ENCODE results near the gene UQCRH. TPM values are rescaled to one million over a fixed set of nuclear protein-coding genes. Genes with fewer than 3 reads are reported as not detected.
"Not testable (repeated sequence)": the region's sequence is repeated elsewhere in the genome, so short reads cannot be mapped to it uniquely, and the experiment has no call there.

UQCRH gene
- total RNA-seq, 1 experiment from 2014 or later: 508 TPM

- no peak overlapping the region for H3K27ac ChIP-seq (ENCODE audit: insufficient read length, low read depth, low read length)
- no peak for TF ChIP-seq CTCF (conservative IDR thresholded peaks at IDR 0.05)
- no peaks in the 10 kb centered on the region for H3K79me2 ChIP-seq (ENCODE audit: insufficient read depth, low read length)
- no peak overlapping the region for H4K91ac ChIP-seq (ENCODE audit: insufficient read length, low read depth, low read length)
- H3K36me3 Mint-ChIP-seq (ENCODE audit: insufficient read depth in 1 of 3, low read depth in 3 of 3): peaks cover 25 to 74% (median 68%) of the 10 kb centered on the region in 3 experiments; a peak in 6 of 7 replicates
- H3K27me3 Mint-ChIP-seq (ENCODE audit: low read depth): no peaks in the 10 kb centered on the region
- H3K4me3 Mint-ChIP-seq: no peak overlapping the region; a peak in 1 of 5 replicates
- H3K4me2 ChIP-seq (ENCODE audit: insufficient read depth, insufficient read length, low read length): no peak overlapping the region
- no peak overlapping the region for H2BK120ac ChIP-seq (ENCODE audit: low read depth, low read length, poor library complexity, severe bottlenecking)
- no peak for DNase-seq
- no peak overlapping the region for H3K9ac ChIP-seq (ENCODE audit: extremely low read depth, insufficient read length, low read length)
- no peak overlapping the region for H2BK5ac ChIP-seq (ENCODE audit: insufficient read length, low read length)
- H3K4me1 Mint-ChIP-seq: no peaks in the 10 kb centered on the region
- H2AK5ac ChIP-seq (ENCODE audit: insufficient read length, low read length): no peak overlapping the region
- H3K27ac Mint-ChIP-seq: no peak overlapping the region
- no peak overlapping the region for H3K4ac ChIP-seq (ENCODE audit: low read depth, low read length)
- no peaks in the 10 kb centered on the region for H4K20me1 ChIP-seq (ENCODE audit: control insufficient read depth, insufficient read depth, insufficient read length)
- WGBS (ENCODE audit: extremely low coverage, insufficient read length, low lambda C conversion rate): 92% methylated on average over 1 of the region's 2 CpGs
- H4K8ac ChIP-seq (replicated peaks; ENCODE audit: insufficient read length, low read depth, low read length): no peak overlapping the region
- H3K9me3 Mint-ChIP-seq: no peaks in the 10 kb centered on the region
- H3K23me2 ChIP-seq (ENCODE audit: insufficient read length, low read depth, low read length, poor library complexity, severe bottlenecking): no peaks in the 10 kb centered on the region
- no peak overlapping the region for H2AFZ ChIP-seq (ENCODE audit: low read length)
- H3K18ac ChIP-seq (ENCODE audit: insufficient read length, low read depth, low read length): no peak overlapping the region
- no peak overlapping the region for H3K14ac ChIP-seq (ENCODE audit: insufficient read depth, low read length)
- no peaks in the 10 kb centered on the region for H3K4me1 ChIP-seq (ENCODE audit: insufficient read depth, low read length)
- H2BK15ac ChIP-seq (ENCODE audit: low read depth, low read length): no peak overlapping the region
- H3K79me1 ChIP-seq (ENCODE audit: insufficient read depth, low read depth, low read length, poor library complexity, severe bottlenecking): no peaks in the 10 kb centered on the region
- no peak overlapping the region for H3K56ac ChIP-seq (ENCODE audit: insufficient read length, low read depth, low read length)
- H3K9me3 ChIP-seq (ENCODE audit: control insufficient read depth, low read depth, low read length): no peaks in the 10 kb centered on the region
- no peak overlapping the region for H2BK12ac ChIP-seq (ENCODE audit: insufficient read length, low read depth, low read length)
- no peaks in the 10 kb centered on the region for H3K27me3 ChIP-seq (ENCODE audit: insufficient read depth, low read length)
- no peak overlapping the region for H3T11ph ChIP-seq (ENCODE audit: low read length)
- H4K5ac ChIP-seq (ENCODE audit: insufficient read length, low read depth, low read length): no peak overlapping the region
- H3K23ac ChIP-seq (ENCODE audit: insufficient read length, low read depth, low read length): no peak overlapping the region
- no peak overlapping the region for H2BK20ac ChIP-seq (ENCODE audit: low read depth, low read length, poor library complexity, severe bottlenecking)
These were observed 48.9 kb downstream of the UQCRH start for GRCh38 chr1:46352363-46352762.

DNA sequence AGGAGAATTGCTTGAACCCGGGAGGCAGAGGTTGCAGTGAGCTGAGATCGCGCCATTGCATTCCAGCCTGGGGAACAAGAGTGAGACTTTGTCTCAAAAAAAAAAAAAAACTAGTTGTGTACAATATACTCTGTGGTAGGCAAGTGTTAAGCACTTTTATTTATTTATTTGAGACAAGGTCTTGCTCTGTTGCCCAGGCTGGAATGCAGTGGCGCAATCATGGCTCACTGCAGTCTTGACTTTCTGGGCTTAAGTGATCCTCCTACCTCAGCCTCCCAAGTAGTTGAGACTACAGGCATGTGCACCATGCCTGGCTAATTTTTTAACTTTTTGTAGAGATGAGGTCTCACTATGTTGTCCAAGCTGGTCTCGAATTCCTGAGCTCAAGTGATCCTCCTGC is 52.4 kb downstream of the UQCRH start:
- not testable (repeated sequence) for H3K4me1 Mint-ChIP-seq; H3K4ac ChIP-seq (ENCODE audit: low read depth, low read length); H3K27me3 ChIP-seq (ENCODE audit: insufficient read depth, low read length); H2AK5ac ChIP-seq (ENCODE audit: insufficient read length, low read length); DNase-seq; H3K79me1 ChIP-seq (ENCODE audit: insufficient read depth, low read depth, low read length, poor library complexity, severe bottlenecking); H3K9ac ChIP-seq (ENCODE audit: extremely low read depth, insufficient read length, low read length); H3K27ac Mint-ChIP-seq; H3K23me2 ChIP-seq (ENCODE audit: insufficient read length, low read depth, low read length, poor library complexity, severe bottlenecking); H2BK12ac ChIP-seq (ENCODE audit: insufficient read length, low read depth, low read length); H4K5ac ChIP-seq (ENCODE audit: insufficient read length, low read depth, low read length); H4K20me1 ChIP-seq (ENCODE audit: control insufficient read depth, insufficient read depth, insufficient read length); H3K14ac ChIP-seq (ENCODE audit: insufficient read depth, low read length); H3K27ac ChIP-seq (ENCODE audit: insufficient read length, low read depth, low read length); H2AFZ ChIP-seq (ENCODE audit: low read length); H3T11ph ChIP-seq (ENCODE audit: low read length); H3K9me3 Mint-ChIP-seq; H3K18ac ChIP-seq (ENCODE audit: insufficient read length, low read depth, low read length); H3K9me3 ChIP-seq (ENCODE audit: control insufficient read depth, low read depth, low read length); H3K4me1 ChIP-seq (ENCODE audit: insufficient read depth, low read length); H3K4me3 Mint-ChIP-seq; H3K4me2 ChIP-seq (ENCODE audit: insufficient read depth, insufficient read length, low read length); H4K91ac ChIP-seq (ENCODE audit: insufficient read length, low read depth, low read length); H3K56ac ChIP-seq (ENCODE audit: insufficient read length, low read depth, low read length); H2BK5ac ChIP-seq (ENCODE audit: insufficient read length, low read length); H4K8ac ChIP-seq (replicated peaks; ENCODE audit: insufficient read length, low read depth, low read length); H2BK120ac ChIP-seq (ENCODE audit: low read depth, low read length, poor library complexity, severe bottlenecking); H3K27me3 Mint-ChIP-seq (ENCODE audit: low read depth); H3K23ac ChIP-seq (ENCODE audit: insufficient read length, low read depth, low read length); H2BK20ac ChIP-seq (ENCODE audit: low read depth, low read length, poor library complexity, severe bottlenecking); H3K79me2 ChIP-seq (ENCODE audit: insufficient read depth, low read length); H2BK15ac ChIP-seq (ENCODE audit: low read depth, low read length)
- no CpG with 5 or more reads among the region's 5 CpGs for WGBS (ENCODE audit: extremely low coverage, insufficient read length, low lambda C conversion rate)
- H3K36me3 Mint-ChIP-seq (ENCODE audit: insufficient read depth in 1 of 3, low read depth in 3 of 3): peaks cover 13 to 70% (median 58%) of the 10 kb centered on the region in 3 experiments; a peak in 6 of 7 replicates
